HG03196 (cell line): ENCODE data around the gene DYRK1A.

Source experiments
- ATAC-seq: cut with Tn5 transposase; IDR thresholded peaks from one replicate; pipeline ENCODE4 v1.9.1; 2021; ENCODE audit not compliant: unreplicated experiment

DYRK1A gene

DNA sequence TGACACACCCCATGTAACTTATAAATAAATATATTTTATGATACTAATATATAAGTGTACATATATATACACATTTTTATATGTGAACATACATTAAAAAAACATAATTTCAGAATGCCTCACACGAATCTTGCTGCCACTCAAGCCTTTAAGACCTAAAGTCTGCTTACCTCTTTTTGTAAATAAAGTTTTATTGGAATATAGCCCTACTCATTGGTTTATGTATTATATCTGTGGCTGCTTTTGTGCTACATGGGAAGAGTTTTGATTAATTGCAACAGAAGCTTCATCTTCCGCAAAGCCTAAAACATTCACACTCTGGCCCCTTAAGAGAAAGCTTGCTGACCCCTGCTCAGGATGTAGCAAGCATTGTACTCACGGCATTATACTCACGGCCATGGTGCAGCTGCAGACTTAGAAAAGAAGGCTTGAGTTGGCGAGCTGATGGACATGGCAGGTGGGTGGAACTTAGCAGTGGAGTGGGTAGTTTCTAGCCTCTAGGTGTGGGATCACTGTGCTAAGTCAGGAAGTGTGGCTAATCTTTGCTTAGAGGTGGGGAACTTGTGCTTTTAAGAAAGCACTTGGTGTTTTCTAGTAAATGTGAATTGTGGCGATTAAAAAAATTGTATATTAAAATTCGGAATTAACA lies 80.8 kb downstream of the DYRK1A start:
- ATAC-seq: no peak

DNA sequence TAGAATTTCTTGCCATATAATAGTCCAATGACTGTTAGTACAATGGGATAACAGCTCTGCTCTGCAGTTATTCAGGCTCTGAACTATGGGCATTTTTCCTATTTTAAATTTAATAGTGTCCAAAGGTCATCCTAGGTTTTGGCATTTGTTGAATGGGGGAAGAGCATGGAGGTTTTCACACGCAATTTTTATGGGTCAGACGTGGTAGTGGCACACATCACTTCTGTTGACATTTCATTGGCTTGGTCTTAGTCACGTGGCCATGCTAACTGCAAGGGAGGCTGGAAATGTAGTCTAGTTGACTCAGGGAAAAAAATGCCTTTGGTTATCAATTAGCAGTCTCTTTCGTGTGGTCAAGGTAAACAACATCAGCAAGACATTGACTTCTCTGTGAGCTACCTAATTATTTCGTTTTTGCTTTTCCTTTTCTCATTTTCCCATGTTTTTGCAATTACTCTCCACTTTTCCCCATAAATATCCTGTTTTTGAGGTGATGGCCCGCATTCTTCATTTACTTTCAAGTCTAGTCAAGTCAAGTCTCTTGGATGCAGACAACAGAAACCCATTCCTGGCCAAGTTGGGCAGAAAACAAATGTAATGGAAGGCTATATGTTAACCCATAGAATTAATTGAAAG lies 82.8 kb downstream of the DYRK1A start:
- ATAC-seq: no peak

DNA sequence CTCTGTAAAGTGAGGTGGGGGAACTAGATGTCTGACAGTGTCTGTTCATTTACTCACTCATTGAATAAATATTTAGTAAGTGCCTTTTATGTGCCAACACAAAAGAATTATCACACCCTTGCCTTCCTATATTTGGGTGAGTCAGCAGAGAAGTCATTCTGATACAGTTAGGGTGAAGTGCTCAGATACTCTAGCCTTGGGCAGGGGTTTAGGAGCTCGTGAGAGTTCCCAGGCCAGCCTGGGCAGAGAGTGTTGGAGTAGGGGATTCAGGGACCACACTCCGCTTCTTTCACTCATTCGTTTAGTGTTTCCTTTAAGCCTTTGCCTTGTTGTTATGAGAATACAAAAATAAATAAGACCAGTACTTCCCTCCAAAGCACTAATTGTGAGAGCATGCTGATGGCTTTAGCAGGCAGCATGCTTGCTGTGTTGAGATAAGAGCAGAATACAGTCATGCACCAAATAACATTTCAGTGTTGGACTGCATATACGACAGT lies 83.9 kb downstream of the DYRK1A start:
- ATAC-seq: no peak

DNA sequence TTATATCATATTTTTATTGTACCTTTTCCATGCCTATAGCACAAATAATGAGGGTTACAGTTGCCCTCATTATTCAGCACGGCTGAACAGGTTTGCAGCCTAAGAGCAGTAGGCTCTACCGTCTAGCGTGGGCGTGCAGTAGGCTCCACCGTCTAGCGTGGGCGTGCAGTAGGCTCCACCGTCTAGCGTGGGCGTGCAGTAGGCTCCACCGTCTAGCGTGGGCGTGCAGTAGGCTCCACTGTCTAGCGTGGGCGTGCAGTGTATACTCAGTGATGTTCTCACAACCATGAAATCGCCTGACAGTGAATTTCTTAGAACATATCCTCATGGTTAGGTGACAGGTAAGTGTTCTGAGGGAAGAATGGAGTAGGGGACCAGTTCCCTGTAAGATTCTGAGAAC lies 84.9 kb downstream of the DYRK1A start:
- no peak for ATAC-seq

DNA sequence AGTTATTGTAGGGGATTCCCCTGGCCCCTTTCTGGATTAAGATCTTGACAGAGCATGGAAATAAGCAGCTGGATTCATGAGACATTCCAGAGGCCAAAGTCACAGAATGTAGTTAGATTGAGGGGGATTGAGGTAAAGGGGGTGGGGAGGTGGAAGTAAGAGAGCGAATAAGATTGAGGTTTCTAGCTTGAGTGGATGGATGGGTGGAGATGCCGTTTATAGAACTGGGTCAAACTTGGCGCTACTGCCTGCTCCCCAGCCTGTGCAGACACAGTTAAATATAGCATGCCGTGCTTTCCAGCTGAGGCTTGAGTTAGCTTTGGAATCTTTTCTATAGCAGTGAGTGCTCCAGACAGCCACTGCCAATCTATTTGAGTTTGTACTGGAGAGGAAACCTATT lies 85.7 kb downstream of the DYRK1A start:
- no peak for ATAC-seq

DNA sequence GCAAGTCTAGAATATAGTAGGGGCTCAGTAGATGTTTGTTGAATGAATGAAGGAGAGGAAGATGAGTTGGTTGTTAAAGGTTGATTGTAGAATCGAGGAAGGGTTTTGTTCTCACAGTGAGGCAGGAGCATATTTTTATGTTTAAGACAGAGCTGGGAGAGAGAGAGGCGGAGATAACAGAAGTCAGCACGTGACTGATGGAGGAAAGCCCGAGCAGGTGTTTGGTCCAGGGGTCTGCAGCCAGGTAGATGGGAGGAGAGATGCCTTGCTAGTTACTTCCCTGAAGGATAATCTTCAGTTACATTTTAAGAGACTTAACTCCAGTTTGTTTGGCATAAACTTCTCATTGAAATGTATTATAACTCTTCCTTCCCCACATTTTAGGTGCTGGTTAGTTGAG lies 86.8 kb downstream of the DYRK1A start:
- no peak for ATAC-seq

DNA sequence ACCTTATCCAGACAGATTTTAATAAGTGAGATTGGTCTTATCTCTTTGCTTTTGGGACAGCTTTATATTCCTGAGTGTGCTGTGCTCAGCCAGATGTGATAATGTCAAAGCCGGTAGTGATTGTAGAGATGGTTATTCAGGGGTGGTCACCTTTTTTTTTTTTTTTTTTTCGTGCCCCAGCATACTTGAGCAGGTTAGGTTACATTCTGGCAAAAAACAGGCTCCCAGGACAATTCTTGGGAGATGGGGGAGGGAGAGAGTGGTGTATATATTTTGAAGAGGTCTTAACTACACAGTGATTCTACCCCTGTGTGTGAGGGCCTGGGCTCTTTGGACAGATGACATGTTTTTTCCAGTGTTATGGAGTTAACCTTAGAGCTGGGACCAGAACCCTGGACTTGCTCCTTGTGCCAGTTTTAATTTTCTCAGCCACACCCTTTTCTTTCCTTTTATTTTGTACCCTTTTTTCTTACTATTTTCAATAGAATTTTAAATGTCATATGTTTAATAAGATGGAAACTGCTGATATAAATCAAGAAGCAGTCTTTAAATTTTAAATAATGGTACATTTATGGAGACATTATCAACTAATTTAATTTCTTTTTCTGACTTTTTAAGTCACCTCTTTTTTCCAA lies 88.4 kb downstream of the DYRK1A start:
- no peak for ATAC-seq

DNA sequence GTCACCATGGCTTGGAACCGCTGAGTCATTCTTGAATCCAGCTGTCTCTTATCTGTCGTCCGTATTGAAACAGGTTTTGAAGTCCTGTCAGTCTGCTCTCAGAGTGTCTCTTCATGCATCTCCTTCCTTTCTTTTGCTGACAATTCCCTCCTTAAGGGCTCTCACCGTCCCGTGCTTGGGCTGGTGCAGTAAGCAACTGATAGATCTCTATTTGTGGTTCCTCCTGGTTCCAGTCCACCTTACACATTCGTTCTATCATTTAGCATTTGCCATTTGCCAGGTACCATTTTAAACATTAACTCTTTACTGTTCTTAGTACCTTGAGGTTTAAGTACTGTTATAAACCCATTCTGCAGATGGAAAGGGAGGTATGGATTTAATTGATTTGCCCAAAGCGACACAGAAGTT lies 88.9 kb downstream of the DYRK1A start:
- ATAC-seq: no peak

DNA sequence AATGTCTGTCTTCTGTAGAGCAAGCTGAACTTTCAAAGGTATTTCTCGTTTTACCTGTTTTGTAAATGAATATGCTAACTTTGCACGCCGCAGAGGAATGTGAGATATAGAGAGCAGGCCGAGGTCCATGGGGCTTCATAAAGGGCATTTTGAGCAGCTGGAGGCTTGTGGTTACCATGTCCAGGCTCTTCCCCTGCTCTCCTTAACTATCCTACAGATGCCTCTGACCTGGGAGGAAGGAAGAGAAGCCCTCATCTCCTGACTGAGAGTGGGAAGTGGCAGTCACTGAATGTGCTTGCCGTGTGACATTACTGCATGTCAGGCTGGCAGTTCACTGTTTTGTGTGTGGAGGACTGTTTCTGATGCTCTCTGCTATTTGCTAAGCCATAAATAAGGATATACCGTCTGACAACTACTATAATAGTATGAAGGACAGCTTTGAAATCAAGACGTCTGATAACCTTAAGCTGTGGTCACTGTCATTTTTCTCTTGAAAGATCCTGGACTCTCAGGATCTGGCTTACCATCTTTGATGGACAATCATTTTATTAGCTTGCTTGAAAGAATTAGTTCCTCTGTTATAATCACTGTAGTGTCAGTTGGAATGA lies 92.2 kb downstream of the DYRK1A start:
- no peak for ATAC-seq

DNA sequence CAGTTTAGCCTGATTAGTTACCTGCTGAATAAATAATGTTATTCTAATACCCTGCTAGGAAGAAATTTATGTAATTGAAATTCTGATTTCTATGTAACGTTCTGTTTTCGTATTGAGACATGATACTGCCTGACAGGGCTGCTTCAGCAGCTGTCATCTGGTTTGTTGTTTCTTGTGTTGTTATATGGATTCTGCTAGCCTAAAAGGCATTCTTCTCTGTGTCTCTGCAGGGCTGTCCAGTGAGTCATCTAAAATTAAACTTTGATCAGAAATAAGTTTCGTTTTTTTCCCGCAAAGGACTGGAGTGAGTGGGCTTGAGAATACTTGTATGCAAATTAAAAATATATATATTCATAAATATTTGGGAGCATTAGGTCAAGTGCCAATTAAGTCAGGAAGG lies 93.0 kb downstream of the DYRK1A start:
- ATAC-seq: no peak

DNA sequence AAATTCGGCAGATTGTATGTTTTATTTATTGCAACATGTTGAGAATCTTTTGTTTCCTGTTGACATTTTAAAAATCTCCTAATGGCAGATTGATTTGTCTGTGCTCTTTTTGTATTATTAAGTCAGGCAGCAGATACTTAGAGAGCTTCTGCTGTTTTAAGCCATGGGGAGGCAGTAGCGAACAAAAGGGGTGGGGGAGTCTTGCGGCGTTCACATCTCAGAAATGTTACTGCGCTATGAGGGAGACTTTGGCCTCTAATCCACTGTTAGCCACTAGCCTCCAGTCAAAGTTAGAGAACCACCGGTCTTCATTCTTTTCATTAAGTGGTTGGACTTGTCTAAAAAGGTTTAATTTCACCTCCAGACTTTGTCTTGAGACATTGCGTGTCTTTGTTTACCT lies 93.6 kb downstream of the DYRK1A start:
- ATAC-seq: no peak

DNA sequence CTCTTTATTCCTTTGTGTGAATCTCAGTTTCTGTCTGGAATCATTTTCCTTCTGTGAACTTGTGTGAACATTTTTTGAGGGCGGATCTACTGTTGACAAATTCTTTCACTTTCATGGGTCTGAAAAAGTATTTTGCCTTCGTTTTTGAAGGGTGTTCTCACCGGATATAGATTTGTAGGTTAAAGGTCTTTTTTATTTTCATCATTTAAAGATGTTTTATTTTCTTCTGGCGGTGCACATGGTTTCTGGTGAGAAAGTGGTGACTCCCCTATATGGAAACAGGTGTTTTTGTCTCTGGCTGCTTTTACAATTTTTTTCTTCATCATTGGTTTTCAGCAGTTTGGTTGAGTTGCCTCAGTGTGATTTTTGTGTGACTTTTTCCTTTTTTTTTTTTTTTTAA lies 94.9 kb downstream of the DYRK1A start:
- peak; percentile 47 for ATAC-seq

DNA sequence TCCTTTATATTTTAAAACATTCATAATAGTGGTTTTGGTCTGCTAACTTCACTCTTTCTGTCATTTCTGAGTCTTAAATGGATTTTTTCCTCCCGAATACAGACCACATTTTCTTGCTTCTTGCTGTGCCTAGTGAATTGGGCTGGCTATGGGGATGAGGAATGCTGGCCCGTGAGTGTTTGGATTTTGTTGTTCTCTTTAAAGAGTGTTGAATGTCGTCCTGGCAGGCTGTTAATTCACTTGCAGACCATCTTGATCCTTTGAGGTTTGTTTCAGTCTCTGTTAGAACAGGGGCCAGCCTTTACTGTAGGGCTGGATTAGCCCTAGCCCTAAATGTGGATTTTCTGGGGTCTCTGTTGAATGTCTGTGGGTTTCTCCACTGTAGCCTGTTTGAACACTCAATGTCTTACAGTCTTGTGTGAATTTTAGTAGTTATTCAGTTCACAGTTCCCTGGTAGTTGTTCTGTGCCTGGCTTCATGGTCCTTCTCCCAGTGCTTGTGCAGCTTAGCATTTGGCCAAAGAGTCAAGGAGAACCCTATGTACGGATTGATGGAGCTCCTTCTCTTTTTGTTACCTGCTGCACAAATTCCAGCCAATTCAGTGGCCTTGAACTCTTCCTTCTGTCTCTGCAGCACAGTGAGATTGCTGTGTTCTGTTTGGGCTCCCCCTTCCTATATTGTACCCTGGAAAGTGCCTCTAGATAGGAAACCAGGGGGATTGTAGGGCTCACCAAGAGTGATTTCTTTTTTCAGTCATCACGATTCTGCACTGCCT lies 95.7 kb downstream of the DYRK1A start:
- no peak for ATAC-seq

DNA sequence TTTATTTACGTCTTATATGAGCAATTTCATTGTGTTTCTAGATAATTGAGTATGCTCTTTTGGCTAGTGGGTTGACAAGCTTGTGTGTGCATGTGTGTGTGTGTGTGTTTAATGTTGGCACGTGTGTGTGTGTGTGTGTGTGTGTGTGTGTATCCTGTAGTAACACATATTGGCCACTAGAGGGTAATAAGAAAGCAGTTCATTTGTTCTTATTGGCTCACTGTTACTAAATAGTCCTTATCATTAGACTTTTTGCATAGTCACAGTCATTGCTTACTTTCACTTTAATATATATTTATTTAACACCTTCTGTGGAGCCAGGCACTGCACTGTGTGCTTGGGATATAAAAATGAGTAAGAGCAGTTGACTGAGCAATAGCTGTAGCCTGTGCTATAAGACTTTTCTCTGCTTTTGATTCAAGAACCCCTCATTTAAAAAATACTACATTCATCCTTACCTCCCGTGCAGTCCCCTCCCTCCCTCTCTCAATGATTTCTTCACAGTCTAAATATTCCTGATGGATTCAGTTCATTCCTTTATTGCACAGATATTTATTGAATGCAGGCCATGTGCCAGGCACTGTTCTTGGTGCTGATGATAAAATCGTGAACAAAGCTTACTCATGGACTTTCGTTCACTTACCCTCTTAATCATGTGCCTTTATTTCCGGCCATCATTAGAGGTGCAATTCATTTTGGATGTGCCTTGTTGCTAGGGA lies 96.7 kb downstream of the DYRK1A start:
- ATAC-seq: no peak

DNA sequence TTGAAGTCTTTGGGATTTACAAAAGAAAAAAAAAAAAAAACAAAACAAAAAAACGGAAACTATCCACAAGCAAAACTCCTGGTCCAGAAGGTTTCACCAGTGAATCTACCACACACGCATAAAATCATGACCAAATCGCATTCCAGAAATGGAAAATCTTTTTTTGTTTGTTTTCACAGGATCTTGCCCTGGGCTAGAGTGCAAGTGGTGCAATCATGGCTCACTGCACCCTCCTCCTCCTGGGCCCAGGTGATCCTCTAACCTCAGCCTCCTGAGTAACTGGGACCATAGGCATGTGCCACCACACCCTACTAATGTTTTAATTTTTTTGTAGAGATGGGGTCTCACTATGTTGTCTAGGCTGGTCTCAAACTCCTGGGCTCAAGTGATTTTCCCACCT lies 100.5 kb downstream of the DYRK1A start:
- ATAC-seq: no peak

DNA sequence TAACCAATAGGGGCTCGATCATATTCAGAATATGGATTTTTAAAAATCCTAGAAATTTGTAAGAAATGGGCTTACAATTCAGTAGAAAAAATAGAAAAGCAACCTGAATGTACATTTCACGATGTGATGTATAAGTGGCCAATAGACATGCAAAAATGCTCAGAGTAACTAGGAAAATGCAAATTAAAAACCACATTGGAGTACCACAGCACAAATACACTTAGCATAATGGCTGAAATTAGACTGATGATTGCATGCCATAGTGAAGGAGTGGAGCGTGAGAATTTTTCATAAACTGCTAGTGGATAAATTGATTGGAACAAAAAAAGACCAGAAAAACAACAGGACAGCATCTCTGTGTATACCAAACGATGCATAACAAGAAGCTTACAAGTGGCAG lies 102.3 kb downstream of the DYRK1A start:
- no peak for ATAC-seq

DNA sequence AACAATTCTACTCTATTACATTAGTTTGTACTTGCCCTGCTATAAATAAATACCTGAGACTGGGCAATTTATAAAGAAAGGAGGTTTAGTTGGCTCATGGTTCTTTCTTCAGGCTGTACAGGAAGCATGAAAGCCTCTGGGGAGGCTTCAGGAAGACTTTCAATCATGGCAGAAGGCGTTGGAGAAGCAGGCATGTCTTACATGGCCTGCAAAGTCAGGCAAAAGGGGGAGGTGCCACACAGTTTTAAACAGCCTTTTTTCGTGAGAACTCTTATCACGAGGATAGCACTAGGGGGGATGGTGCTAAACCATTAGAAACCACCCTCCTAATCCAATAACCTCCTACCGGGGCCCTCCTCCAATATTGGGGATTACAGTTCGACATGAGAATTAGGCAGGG lies 102.9 kb downstream of the DYRK1A start:
- no peak for ATAC-seq

DNA sequence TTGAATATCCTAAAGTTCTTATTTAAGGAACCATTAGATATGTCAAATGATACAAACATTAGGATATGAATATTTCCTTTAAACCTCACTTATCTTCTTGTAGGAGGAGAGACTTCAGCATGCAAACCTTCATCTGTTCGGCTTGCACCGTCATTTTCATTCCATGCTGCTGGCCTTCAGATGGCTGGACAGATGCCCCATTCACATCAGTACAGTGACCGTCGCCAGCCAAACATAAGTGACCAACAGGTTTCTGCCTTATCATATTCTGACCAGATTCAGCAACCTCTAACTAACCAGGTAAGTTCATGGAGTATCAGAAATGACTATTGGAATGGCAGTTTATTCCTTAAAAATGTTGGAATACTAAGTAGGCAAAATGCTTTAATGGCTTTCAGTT lies 106.0 kb downstream of the DYRK1A start:
- no peak for ATAC-seq

DNA sequence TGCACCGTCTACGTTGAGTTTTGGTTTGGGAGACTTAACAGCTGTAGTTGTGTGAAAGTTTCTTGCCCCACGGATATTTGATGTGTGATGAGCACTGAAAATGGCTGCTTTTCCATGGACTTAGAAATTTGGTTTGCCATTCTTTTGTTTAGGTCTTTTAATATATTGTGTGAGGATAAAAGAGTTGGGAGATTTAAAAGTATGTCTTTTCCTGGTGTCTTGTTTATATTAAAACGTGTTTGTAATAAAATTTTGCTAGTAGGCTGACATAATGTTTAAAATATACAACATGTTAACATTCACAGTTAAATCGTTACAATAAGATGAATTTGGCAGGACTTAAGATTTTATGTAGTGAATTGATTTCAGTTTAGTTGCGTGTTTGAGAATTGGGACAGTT lies 106.9 kb downstream of the DYRK1A start:
- ATAC-seq: no peak

DNA sequence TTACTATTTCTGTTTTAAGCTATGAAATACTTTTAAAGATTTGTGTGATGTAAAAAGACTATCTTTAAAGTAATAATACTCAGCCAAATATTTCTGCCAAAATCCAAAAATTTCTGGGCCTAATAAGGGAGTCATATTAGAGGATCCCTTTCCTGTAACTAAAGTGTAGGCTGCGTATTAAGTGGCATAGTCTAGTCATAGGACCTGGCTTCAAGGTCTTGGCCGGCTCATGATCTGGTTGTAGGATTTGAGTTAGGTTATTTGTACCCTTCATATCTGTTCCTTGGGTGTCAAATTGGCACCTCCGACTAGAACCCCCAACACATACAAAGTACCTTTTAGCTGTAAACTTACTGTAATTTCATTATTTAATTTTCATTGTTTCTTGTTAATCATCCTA lies 107.8 kb downstream of the DYRK1A start:
- ATAC-seq: no peak
